Activated CD4-positive, alpha-beta T cell treated with anti-CD3 and anti-CD28 coated beads for 36 hours (primary cell): ENCODE results near the gene IDH3B. TPM values are rescaled to one million over a fixed set of nuclear protein-coding genes. Genes with fewer than 3 reads are reported as not detected.
"Not testable (repeated sequence)": the region's sequence is repeated elsewhere in the genome, so short reads cannot be mapped to it uniquely, and the experiment has no call there.

Source experiments
- ATAC-seq: fragments of 200-7000 bp; cut with Tn5 transposase; one replicate; pipeline ENCODE4 v1.10.0; 2021; ENCODE audit warnings: mild to moderate bottlenecking, moderate library complexity
- CTCF ChIA-PET: fragments of 350-600 bp; sonication (Branson Sonifier 250); formaldehyde crosslinking; loops from one replicate; lab custom pipeline; 2021; ENCODE audit warnings: antibody characterized with exemption; lab: Charles Lee
- POLR2A ChIA-PET: fragments of 350-600 bp; sonication (Branson Sonifier 250); formaldehyde crosslinking; loops from one replicate; lab custom pipeline; 2021; ENCODE audit warnings: antibody characterized with exemption, inconsistent platforms; lab: Charles Lee
- DNase-seq: peaks from one replicate; pipeline ENCODE4 v3.0.0-alpha.2; 2020
- H3K27ac Mint-ChIP-seq: one replicate; pipeline ENCODE4 v1.8.0; 2021; ENCODE audit warnings: mixed read lengths
- H3K27me3 Mint-ChIP-seq: one replicate; pipeline ENCODE4 v1.8.0; 2021; ENCODE audit warnings: mixed read lengths
- H3K36me3 Mint-ChIP-seq: one replicate; pipeline ENCODE4 v1.8.0; 2021; ENCODE audit warnings: low read depth, mixed read lengths
- H3K4me1 Mint-ChIP-seq: one replicate; pipeline ENCODE4 v1.8.0; 2021; ENCODE audit warnings: mixed read lengths
- H3K4me3 Mint-ChIP-seq: one replicate; pipeline ENCODE4 v1.8.0; 2021; ENCODE audit warnings: mild to moderate bottlenecking, moderate library complexity, mixed read lengths
- H3K9me3 Mint-ChIP-seq: one replicate; pipeline ENCODE4 v1.8.0; 2021; ENCODE audit warnings: low read depth, mixed read lengths
- intact Hi-C, 2 experiments: fragments of 100-400 bp; cut with DNase I in 1 of 2; cut with micrococcal nuclease in 1 of 2; formaldehyde crosslinking; loops; one replicate each; pipeline versions ENCODE4 v1.14.2 to v1.15.1; 2022 to 2024; cut with DNase I, micrococcal nuclease
- total RNA-seq, 2 experiments: library from RNA; stranded (reverse); gene quantifications; one replicate each; pipeline ENCODE4 v1.2.3, GENCODE V29; 2021

The IDH3B gene
- total RNA-seq, 2 experiments from 2014 or later = 92.4 to 115 TPM

- no peak overlapping the region for H3K27ac Mint-ChIP-seq
- DNase-seq (no peak), ATAC-seq (no peak)
- intact Hi-C loops = no loop called here
- no peaks in the 10 kb centered on the region for H3K36me3 Mint-ChIP-seq
- H3K4me3 Mint-ChIP-seq = no peak overlapping the region
- H3K27me3 Mint-ChIP-seq = peaks cover 12% of the 10 kb centered on the region
- POLR2A ChIA-PET = no interaction called here
- no peaks in the 10 kb centered on the region for H3K9me3 Mint-ChIP-seq
- peaks cover 4% of the 10 kb centered on the region for H3K4me1 Mint-ChIP-seq
- CTCF ChIA-PET = no interaction called here
These were observed 37.7 kb upstream of the IDH3B start for GRCh38 chr20:2701671-2702081.

- no peaks in the 10 kb centered on the region for H3K9me3 Mint-ChIP-seq
- intact Hi-C loops = no loop called here
- peaks cover under 1% of the 10 kb centered on the region for H3K4me1 Mint-ChIP-seq
- H3K27me3 Mint-ChIP-seq = peaks cover 11% of the 10 kb centered on the region
- no peak for DNase-seq
- H3K36me3 Mint-ChIP-seq = no peaks in the 10 kb centered on the region
- ChIA-PET CTCF (interaction anchor here (1.8 kb wide), 1 partner anchor 52 kb away, joined by 7 read pairs; no protein-coding TSS in a partner anchor), POLR2A (no interaction called here)
- no peak for ATAC-seq
- no peak overlapping the region for H3K27ac Mint-ChIP-seq
- no peak overlapping the region for H3K4me3 Mint-ChIP-seq
These were observed 37.1 kb upstream of the IDH3B start for GRCh38 chr20:2700913-2701620.

GRCh38 chr20:2699775-2700413, 35.9 kb upstream of the IDH3B start:
- intact Hi-C loops = no loop called here
- POLR2A ChIA-PET = no interaction called here
- ATAC-seq (no peak), DNase-seq (no peak)
- H3K27ac Mint-ChIP-seq = no peak overlapping the region
- CTCF ChIA-PET = interaction anchor here (1.8 kb wide), 1 partner anchor 53 kb away, joined by 7 read pairs; no protein-coding TSS in a partner anchor
- no peaks in the 10 kb centered on the region for H3K9me3 Mint-ChIP-seq
- peaks cover 21% of the 10 kb centered on the region for H3K27me3 Mint-ChIP-seq
- H3K4me1 Mint-ChIP-seq = no peaks in the 10 kb centered on the region
- H3K36me3 Mint-ChIP-seq = no peaks in the 10 kb centered on the region
- H3K4me3 Mint-ChIP-seq = no peak overlapping the region

- Mint-ChIP-seq H3K4me3 (no peak overlapping the region), H3K27me3 (peaks cover 30% of the 10 kb centered on the region), H3K9me3 (no peaks in the 10 kb centered on the region), H3K4me1 (no peaks in the 10 kb centered on the region), H3K36me3 (no peaks in the 10 kb centered on the region), H3K27ac (no peak overlapping the region)
- ATAC-seq (no peak), DNase-seq (no peak)
- ChIA-PET POLR2A (no interaction called here), CTCF (interaction anchor here (0.7 kb wide), 1 partner anchor 29 kb away, joined by 3 read pairs; no protein-coding TSS in a partner anchor)
- intact Hi-C loops = no loop called here
These were observed 34.9 kb upstream of the IDH3B start for GRCh38 chr20:2698912-2699311.

GRCh38 chr20:2698186-2698817, 34.3 kb upstream of the IDH3B start:
- ATAC-seq (no peak), DNase-seq (no peak)
- peaks cover 31% of the 10 kb centered on the region for H3K27me3 Mint-ChIP-seq
- POLR2A ChIA-PET = no interaction called here
- no peaks in the 10 kb centered on the region for H3K4me1 Mint-ChIP-seq
- intact Hi-C loops = no loop called here
- no peak overlapping the region for H3K4me3 Mint-ChIP-seq
- no peaks in the 10 kb centered on the region for H3K9me3 Mint-ChIP-seq
- no peak overlapping the region for H3K27ac Mint-ChIP-seq
- no peaks in the 10 kb centered on the region for H3K36me3 Mint-ChIP-seq
- CTCF ChIA-PET = interaction anchor here (0.7 to 0.9 kb wide), 2 partner anchors 30 to 303 kb away, joined by 3 to 4 read pairs; no protein-coding TSS in a partner anchor

- H3K4me1 Mint-ChIP-seq = no peaks in the 10 kb centered on the region
- ATAC-seq (no peak), DNase-seq (no peak)
- no peaks in the 10 kb centered on the region for H3K9me3 Mint-ChIP-seq
- no peak overlapping the region for H3K4me3 Mint-ChIP-seq
- no peak overlapping the region for H3K27ac Mint-ChIP-seq
- H3K36me3 Mint-ChIP-seq = no peaks in the 10 kb centered on the region
- H3K27me3 Mint-ChIP-seq = peaks cover 31% of the 10 kb centered on the region
- ChIA-PET POLR2A (no interaction called here), CTCF (interaction anchor here (0.9 kb wide), 1 partner anchor 303 kb away, joined by 4 read pairs; no protein-coding TSS in a partner anchor)
- intact Hi-C loops = no loop called here
These were observed 33.8 kb upstream of the IDH3B start for GRCh38 chr20:2697768-2698167.

GRCh38 chr20:2696646-2697045, 32.6 kb upstream of the IDH3B start:
- no peak for DNase-seq
- Mint-ChIP-seq H3K27me3 (peaks cover 37% of the 10 kb centered on the region), H3K4me3 (no peak overlapping the region), H3K4me1 (peaks cover 6% of the 10 kb centered on the region), H3K36me3 (no peaks in the 10 kb centered on the region), H3K9me3 (no peaks in the 10 kb centered on the region), H3K27ac (no peak overlapping the region)
- no peak for ATAC-seq
- intact Hi-C loops = no loop called here
- ChIA-PET POLR2A (no interaction called here), CTCF (interaction anchor here (1.7 kb wide), 1 partner anchor 45 kb away, joined by 4 read pairs; no protein-coding TSS in a partner anchor)

GRCh38 chr20:2695984-2696525, 32.0 kb upstream of the IDH3B start:
- DNase-seq, H3K4me3 Mint-ChIP-seq, H3K36me3 Mint-ChIP-seq, POLR2A ChIA-PET, H3K27ac Mint-ChIP-seq, ATAC-seq, H3K9me3 Mint-ChIP-seq, intact Hi-C loops, H3K4me1 Mint-ChIP-seq: not testable (repeated sequence)
- CTCF ChIA-PET = interaction anchor here (1.7 kb wide), 1 partner anchor 46 kb away, joined by 4 read pairs; no protein-coding TSS in a partner anchor
- H3K27me3 Mint-ChIP-seq = peaks cover 43% of the 10 kb centered on the region

- Mint-ChIP-seq H3K27me3 (peaks cover 44% of the 10 kb centered on the region), H3K36me3 (no peaks in the 10 kb centered on the region), H3K9me3 (no peaks in the 10 kb centered on the region), H3K4me1 (peaks cover 9% of the 10 kb centered on the region), H3K27ac (no peak overlapping the region), H3K4me3 (no peak overlapping the region)
- ChIA-PET CTCF (interaction anchor here (1.0 to 1.7 kb wide), 4 partner anchors 33 to 48 kb away, joined by 3 to 4 read pairs (median 4); no protein-coding TSS in a partner anchor), POLR2A (no interaction called here)
- intact Hi-C loops = no loop called here
- ATAC-seq (no peak), DNase-seq (no peak)
These were observed 31.4 kb upstream of the IDH3B start for GRCh38 chr20:2695206-2695983.

- Mint-ChIP-seq H3K27me3 (peaks cover 44% of the 10 kb centered on the region), H3K27ac (no peak overlapping the region), H3K4me1 (peaks cover 9% of the 10 kb centered on the region), H3K4me3 (no peak overlapping the region), H3K36me3 (no peaks in the 10 kb centered on the region), H3K9me3 (no peaks in the 10 kb centered on the region)
- no peak for ATAC-seq
- POLR2A ChIA-PET = no interaction called here
- CTCF ChIA-PET = interaction anchor here (0.5 to 1.7 kb wide), 5 partner anchors 34 to 287 kb away, joined by 3 to 5 read pairs (median 3); no protein-coding TSS in a partner anchor
- no peak for DNase-seq
- intact Hi-C loops = no loop called here
These were observed 30.5 kb upstream of the IDH3B start for GRCh38 chr20:2694519-2694918.
